Activated T-helper 9 cell treated with anti-CD3 and anti-CD28 coated beads, Interleukin-2, amount 50 U/mL, for 16 hours (primary cell): ENCODE results near the gene ABAT.
A peak's percentile ranks its signal among the peaks of the same experiment; 100 is the strongest.
"Not testable (repeated sequence)": the region's sequence is repeated elsewhere in the genome, so short reads cannot be mapped to it uniquely, and the experiment has no call there.

ENCODE experiments used
- DNase-seq: peaks from one replicate; pipeline ENCODE4 v3.0.0-alpha.2; 2020; ENCODE audit warnings: low read depth

The ABAT gene

GRCh38 chr16:8785408-8785807 lies 111.0 kb downstream of the ABAT start:
- no peak for DNase-seq

GRCh38 chr16:8786316-8786715 lies 111.9 kb downstream of the ABAT start:
- not testable (repeated sequence) for DNase-seq

- no peak for DNase-seq
Measured at GRCh38 chr16:8788578-8789172, 114.3 kb downstream of the ABAT start.

- DNase-seq = no peak
Measured at GRCh38 chr16:8795091-8795490, 120.7 kb downstream of the ABAT start.

GRCh38 chr16:8795818-8796217 lies 121.4 kb downstream of the ABAT start:
- no peak for DNase-seq

GRCh38 chr16:8796469-8797363 lies 122.3 kb downstream of the ABAT start:
- DNase-seq = no peak

DNA sequence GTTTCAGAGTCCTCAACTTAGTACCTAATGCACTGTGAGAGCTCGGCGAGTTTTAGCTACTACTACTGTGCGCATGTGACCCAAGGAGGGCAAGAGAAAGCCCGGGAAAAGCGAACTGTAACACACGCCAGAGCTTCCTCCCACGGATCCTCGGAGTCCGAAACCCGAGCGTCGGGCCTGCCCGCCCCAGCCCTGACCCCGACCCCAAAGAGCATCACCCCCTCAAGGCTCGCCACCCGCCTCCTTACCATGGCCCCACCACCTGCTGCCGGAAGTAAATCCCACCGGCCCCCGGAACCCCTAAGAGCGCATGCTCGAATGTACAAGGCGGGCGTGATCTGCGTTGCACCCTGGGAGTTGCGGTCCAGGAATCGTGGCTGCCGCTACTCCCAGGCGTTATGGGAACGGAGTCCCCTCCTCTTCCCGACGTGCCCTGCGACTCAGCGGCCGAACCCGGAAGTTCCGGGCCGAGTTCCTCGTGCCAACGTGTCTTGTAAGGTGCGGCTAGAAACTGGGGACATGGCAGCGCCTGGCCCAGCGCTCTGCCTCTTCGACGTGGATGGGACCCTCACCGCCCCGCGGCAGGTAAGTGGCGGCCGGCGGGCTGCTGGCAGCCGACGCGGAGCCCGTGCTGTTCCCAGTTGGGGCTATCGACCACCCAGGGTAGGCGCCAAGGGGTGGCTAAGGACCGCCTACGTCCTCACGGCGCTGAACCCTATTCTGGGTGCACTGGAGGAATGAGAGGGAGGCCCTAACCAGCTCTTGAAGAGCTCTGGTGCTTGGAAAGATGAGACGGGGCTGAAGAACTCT lies 123.2 kb downstream of the ABAT start, which contains the start of the genes PMM2 and TMEM186:
PMM2 (plus strand) TSS at position 476 of the 810 bp plus-strand sequence; CDS start at position 520, 44 bp downstream.
TMEM186 (minus strand) TSS at position 276 of the 810 bp plus-strand sequence; CDS start at position 251, 25 bp downstream.
- DNase-seq = peak; percentile 92

DNA sequence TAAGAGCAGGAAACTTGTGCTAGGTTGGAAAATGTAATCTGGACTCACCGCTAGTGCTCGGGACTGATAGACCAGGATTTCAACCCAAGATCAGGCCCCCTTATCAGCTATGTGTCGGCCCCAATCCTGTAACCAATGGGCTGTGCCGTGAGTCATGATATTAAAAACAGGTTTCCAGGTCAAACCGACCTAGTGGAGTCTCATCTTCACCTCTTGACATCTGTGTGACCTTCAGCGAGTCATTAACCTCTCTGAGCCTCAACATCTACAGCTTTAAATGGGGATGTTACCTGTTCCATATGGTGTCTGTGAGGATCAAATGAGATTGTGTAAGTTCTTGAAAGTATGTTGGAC lies 123.7 kb downstream of the ABAT start:
- DNase-seq = peak; percentile 7

- no peak for DNase-seq
Measured at GRCh38 chr16:8798535-8799157, 124.2 kb downstream of the ABAT start.

- no peak for DNase-seq
Measured at GRCh38 chr16:8801701-8802100, 127.3 kb downstream of the ABAT start.

GRCh38 chr16:8803733-8804132 lies 129.3 kb downstream of the ABAT start:
- not testable (repeated sequence) for DNase-seq

DNA sequence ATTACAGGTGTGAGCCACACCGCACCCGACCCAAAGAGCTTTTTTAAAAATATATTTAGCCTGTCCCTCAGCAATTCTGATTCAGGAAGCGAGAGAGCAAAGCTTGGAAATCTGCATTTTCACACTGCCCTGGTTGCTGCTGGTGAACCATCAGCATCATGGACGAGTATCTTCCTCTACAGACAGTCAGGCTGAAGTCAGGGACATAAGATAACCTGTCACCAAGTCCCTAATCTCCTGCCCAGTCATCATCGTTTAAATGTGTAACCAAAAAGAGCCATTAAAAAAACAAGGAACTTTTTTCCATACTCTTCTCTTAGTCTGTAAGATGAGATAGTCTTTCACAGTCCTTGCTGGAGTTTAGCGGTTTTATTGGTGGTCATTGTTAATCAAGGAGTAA lies 129.9 kb downstream of the ABAT start:
- no peak for DNase-seq

DNA sequence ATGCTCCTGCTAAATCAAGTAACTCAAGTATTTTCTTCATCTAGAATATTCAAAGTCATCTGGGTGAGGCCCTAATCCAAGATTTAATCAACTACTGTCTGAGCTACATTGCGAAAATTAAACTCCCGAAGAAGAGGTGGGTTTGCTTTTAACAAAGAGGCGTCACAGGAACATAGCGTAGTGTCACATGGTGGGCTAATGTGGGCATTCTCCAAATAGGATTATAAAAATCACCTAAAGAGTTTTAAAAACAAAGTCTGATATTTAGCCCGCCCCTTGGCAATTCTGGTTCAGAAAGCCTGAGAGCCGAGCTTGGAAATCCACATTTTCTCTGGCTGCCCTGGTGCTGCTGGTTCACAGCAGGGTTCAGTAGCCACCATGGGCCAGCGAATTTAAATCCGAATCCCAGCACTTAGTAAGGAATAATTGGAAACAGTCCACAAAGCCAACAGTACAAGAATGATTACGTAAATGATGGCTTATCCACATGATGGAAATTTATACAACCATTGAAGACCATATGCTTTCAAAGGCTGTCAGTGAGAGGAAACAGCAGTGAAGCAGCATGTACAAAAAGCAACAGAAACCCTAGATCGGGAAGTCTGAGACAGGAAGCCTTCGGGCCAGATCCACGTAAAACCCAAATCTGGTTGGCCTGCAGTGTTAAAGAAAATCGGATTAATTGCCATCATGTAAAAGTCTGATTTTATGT lies 132.0 kb downstream of the ABAT start:
- DNase-seq = no peak

GRCh38 chr16:8807189-8807588 lies 132.8 kb downstream of the ABAT start:
- no peak for DNase-seq

GRCh38 chr16:8808009-8808408 lies 133.6 kb downstream of the ABAT start:
- DNase-seq = no peak

- DNase-seq = no peak
Measured at GRCh38 chr16:8808613-8809353, 134.4 kb downstream of the ABAT start.

DNA sequence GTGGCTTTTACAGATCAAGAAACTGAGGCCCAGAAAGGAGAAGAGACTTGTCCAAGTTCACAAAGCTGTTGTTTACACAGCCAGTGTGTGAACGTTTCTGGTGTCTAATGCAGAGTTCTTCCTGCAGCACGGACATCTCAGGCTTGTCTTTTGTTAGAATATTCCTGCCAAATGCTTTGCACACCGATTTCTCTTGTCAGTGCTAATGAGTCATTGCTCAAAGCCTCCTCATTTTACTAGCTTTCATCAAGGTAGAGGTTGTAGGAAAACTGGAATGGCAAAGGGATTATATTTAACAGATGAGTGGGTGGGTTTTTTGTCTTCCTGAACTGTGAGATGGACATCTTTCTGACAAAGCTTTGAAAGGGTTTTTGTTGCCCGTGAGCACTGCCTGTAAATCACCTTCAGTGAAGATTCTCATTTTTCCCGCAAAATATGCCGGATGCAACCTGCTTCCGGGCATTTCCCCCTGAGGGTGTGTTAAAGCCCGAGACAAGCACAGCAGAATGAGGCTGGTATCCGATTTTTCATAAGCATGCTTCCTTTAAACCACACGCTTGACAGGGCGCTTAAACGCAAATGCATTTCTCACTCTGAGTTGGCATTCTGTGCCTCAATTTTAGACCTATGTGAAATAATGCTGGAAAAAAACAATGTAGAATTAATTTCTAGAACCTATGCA lies 137.9 kb downstream of the ABAT start:
- DNase-seq = no peak

DNA sequence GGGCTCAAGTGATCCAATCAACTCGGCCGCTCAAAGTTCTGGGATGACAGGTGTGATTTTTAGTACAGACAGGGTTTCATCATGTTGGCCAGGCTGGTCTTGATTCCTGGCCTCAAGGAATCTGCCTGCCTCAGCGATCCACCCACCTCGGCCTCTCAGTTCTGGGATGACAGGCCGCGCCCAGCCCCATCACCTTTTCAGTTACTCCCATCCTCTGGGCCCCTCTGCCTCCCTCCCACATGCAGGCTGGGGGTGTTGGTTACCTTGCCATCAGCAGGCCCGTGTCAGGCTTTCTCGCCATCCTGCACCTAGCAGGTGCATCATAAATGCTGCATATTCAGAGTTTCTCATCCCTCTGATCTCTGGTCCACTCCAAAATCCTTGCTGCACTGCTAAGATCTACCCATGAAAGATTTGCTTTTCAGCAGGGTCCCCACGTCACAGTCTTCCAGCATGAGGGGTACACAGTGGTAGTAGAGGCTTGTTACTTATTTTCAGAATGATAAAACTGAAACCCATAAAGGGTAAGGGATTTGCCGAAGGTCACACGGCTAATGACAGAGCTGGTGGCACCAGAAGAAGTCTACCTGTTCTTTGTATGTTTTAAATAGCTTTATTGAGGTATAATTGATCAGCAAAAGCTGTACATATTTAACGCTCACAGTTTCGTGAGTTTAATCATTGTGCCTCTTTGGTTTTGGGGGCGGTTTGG lies 139.8 kb downstream of the ABAT start:
- DNase-seq = no peak

DNA sequence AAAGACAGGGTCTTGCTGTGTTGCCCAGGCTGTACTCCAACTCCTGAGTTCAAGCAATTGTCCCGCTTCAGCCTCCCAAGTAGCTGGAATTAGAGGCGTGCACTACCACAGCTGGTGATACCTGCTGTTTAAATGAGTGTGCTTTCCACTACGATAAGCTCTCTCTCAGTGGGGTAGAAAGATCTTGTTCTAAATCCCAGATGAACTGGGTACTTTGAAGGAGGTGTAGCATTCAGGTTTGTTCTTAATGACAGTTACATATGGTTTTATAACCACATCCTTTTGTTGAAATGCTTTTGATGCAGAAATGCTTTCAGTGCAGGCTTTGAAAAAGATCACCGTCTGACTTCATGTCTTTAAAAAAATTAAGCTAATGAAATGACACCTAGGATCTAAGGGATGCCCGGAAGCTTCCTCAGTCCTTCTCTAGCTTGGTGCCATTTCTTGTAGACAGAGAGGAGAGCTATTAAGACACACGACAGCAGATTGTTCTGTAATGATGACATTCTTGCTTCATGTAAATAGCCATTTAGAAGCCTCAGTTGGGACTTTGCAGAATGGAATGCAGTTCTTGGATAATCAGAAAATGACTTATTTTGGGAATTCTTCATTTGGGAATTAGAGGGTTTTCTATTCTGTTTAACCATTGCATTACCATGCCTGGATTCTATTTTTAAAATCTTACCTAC lies 142.7 kb downstream of the ABAT start:
- DNase-seq = no peak
